ENCODE results near the gene MRM3. TPM values are rescaled to one million over a fixed set of nuclear protein-coding genes. Genes with fewer than 3 reads are reported as not detected.
A peak's percentile ranks its signal among the peaks of the same experiment; 100 is the strongest.
"Not testable (repeated sequence)": the region's sequence is repeated elsewhere in the genome, so short reads cannot be mapped to it uniquely, and the experiment has no call there.

The MRM3 gene
- total RNA-seq, 1 donor from 2014 or later, result 10.4 TPM

DNA sequence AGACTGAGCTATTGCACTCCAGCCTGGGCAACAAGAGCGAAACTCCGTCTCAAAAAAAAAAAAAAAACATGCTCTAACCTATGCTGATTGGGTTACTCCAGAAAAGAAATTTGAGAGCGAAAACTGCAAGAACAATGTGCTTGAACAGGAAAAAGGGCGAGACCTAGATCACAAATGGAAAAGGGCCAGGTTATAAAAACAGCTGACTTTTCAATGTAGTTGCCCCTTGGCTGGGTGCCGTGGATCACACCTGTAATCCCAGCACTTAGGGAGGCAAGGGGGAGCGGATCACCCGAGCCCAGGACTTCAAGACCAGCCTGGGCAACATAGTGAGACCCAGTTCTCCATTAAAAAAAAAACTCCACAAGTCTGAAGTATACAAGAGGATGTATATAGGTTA is 48.8 kb downstream of the MRM3 start:
- TF ChIP-seq, protein P1, sequence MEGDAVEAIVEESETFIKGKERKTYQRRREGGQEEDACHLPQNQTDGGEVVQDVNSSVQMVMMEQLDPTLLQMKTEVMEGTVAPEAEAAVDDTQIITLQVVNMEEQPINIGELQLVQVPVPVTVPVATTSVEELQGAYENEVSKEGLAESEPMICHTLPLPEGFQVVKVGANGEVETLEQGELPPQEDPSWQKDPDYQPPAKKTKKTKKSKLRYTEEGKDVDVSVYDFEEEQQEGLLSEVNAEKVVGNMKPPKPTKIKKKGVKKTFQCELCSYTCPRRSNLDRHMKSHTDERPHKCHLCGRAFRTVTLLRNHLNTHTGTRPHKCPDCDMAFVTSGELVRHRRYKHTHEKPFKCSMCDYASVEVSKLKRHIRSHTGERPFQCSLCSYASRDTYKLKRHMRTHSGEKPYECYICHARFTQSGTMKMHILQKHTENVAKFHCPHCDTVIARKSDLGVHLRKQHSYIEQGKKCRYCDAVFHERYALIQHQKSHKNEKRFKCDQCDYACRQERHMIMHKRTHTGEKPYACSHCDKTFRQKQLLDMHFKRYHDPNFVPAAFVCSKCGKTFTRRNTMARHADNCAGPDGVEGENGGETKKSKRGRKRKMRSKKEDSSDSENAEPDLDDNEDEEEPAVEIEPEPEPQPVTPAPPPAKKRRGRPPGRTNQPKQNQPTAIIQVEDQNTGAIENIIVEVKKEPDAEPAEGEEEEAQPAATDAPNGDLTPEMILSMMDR (IDR thresholded peaks at IDR 0.05), result no peak
- Mint-ChIP-seq H3K27me3 (ENCODE audit: unreplicated experiment) (no peaks in the 10 kb centered on the region), H3K4me3 (ENCODE audit: unreplicated experiment) (no peak overlapping the region), H3K27ac (ENCODE audit: unreplicated experiment) (no peak overlapping the region), H3K9me3 (ENCODE audit: unreplicated experiment) (no peaks in the 10 kb centered on the region), H3K4me1 (ENCODE audit: unreplicated experiment) (peaks cover 33% of the 10 kb centered on the region), H3K36me3 (ENCODE audit: unreplicated experiment) (peaks cover 5% of the 10 kb centered on the region)
- no peak for DNase-seq (ENCODE audit: extremely low spot score, unreplicated experiment)

DNA sequence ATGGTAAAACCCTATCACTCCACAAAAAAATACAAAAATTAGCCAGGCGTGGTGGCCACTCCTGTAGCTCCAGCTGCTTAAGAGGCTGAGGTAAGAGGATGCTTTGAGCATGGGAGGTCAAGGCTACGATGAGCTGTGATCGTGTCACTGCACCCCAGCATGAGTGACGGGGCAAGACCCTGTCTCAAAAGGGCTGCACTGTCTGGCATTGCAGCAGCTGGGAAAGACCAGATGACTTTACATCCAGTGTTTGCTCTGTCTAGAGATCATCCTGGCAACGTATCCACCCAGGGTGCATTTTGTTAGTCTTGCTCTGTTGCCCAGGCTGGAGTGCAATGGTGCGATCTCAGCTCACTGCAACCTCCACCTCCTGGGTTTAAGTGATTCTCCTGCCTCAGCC is 52.0 kb downstream of the MRM3 start:
- no peak overlapping the region for H3K4me3 Mint-ChIP-seq (ENCODE audit: unreplicated experiment)
- peaks cover 6% of the 10 kb centered on the region for H3K36me3 Mint-ChIP-seq (ENCODE audit: unreplicated experiment)
- TF ChIP-seq, protein P1 (IDR thresholded peaks at IDR 0.05), result no peak
- no peak for DNase-seq (ENCODE audit: extremely low spot score, unreplicated experiment)
- H3K4me1 Mint-ChIP-seq (ENCODE audit: unreplicated experiment), result peaks cover 27% of the 10 kb centered on the region
- peak overlapping the region; percentile 95 for H3K27ac Mint-ChIP-seq (ENCODE audit: unreplicated experiment)
- no peaks in the 10 kb centered on the region for H3K27me3 Mint-ChIP-seq (ENCODE audit: unreplicated experiment)
- H3K9me3 Mint-ChIP-seq (ENCODE audit: unreplicated experiment), result no peaks in the 10 kb centered on the region

DNA sequence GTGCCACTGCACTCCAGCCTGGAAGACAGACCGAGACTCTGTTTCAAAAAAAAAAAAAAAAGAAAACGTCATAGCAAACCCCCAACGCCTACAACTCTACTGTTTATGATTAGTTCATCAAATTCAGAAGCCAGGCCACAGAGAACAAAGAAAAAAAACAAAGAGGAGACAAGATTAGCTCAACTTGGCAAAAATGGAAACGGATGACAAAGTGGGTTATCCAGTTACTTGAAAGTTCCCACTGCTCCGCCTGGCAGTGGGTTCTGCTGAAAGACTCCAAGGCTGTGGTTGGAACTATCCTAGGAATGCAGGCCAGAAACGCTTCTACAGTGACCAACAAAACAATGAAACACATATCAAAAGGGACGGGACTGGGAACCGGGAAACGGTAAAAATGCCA is 53.1 kb downstream of the MRM3 start:
- TF ChIP-seq, protein P1 (IDR thresholded peaks at IDR 0.05), result no peak

DNA sequence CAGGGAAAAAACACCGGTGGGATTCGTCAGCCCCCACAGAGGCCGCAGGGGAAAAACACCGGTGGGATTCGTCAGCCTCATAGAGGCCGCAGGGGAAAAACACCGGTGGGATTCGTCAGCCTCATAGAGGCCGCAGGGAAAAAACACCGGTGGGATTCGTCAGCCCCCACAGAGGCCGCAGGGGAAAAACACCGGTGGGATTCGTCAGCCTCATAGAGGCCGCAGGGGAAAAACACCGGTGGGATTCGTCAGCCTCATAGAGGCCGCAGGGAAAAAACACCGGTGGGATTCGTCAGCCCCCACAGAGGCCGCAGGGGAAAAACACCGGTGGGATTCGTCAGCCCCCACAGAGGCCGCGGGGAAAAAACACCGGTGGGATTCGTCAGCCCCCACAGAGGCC is 53.6 kb downstream of the MRM3 start:
- H3K4me3 Mint-ChIP-seq (ENCODE audit: unreplicated experiment); H3K9me3 Mint-ChIP-seq (ENCODE audit: unreplicated experiment); DNase-seq (ENCODE audit: extremely low spot score, unreplicated experiment); H3K36me3 Mint-ChIP-seq (ENCODE audit: unreplicated experiment); H3K27me3 Mint-ChIP-seq (ENCODE audit: unreplicated experiment): not testable (repeated sequence)
- peak overlapping the region; percentile 95 for H3K27ac Mint-ChIP-seq (ENCODE audit: unreplicated experiment)
- peaks cover 20% of the 10 kb centered on the region for H3K4me1 Mint-ChIP-seq (ENCODE audit: unreplicated experiment)

More for the DNA sequence above, 53.1 kb downstream of the MRM3 start:
- no peaks in the 10 kb centered on the region for H3K27me3 Mint-ChIP-seq (ENCODE audit: unreplicated experiment)
- H3K4me1 Mint-ChIP-seq (ENCODE audit: unreplicated experiment), result peaks cover 21% of the 10 kb centered on the region
- peak overlapping the region; percentile 23 for H3K4me3 Mint-ChIP-seq (ENCODE audit: unreplicated experiment)
- no peak for DNase-seq (ENCODE audit: extremely low spot score, unreplicated experiment)
- H3K36me3 Mint-ChIP-seq (ENCODE audit: unreplicated experiment), result peaks cover 6% of the 10 kb centered on the region
- no peaks in the 10 kb centered on the region for H3K9me3 Mint-ChIP-seq (ENCODE audit: unreplicated experiment)
- peak overlapping the region; percentile 95 for H3K27ac Mint-ChIP-seq (ENCODE audit: unreplicated experiment)

DNA sequence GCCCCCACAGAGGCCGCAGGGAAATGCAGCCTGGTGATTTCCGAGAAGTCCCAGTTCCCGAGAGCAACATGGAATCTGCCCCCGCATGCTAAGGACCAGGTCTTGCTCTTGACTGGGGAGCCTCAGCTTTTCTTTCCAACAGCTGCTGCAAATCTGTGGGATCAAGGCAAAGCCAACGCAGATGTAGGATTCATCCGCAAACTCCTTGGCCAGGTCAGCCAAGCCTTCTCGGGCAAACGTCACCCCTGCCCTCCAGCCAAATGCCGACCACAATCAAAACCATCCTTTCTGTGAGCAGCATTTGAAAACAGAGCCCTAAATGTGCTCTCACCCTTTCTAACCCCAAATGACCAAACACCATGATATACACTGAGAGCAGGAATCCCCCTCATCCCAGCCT is 54.0 kb downstream of the MRM3 start:
- TF ChIP-seq, protein P1 (IDR thresholded peaks at IDR 0.05), result no peak
- no peaks in the 10 kb centered on the region for H3K9me3 Mint-ChIP-seq (ENCODE audit: unreplicated experiment)
- H3K4me1 Mint-ChIP-seq (ENCODE audit: unreplicated experiment), result peaks cover 20% of the 10 kb centered on the region
- no peak overlapping the region for H3K4me3 Mint-ChIP-seq (ENCODE audit: unreplicated experiment)
- H3K27ac Mint-ChIP-seq (ENCODE audit: unreplicated experiment), result peak overlapping the region; percentile 80
- no peaks in the 10 kb centered on the region for H3K27me3 Mint-ChIP-seq (ENCODE audit: unreplicated experiment)
- no peak for DNase-seq (ENCODE audit: extremely low spot score, unreplicated experiment)
- H3K36me3 Mint-ChIP-seq (ENCODE audit: unreplicated experiment), result peaks cover 6% of the 10 kb centered on the region

DNA sequence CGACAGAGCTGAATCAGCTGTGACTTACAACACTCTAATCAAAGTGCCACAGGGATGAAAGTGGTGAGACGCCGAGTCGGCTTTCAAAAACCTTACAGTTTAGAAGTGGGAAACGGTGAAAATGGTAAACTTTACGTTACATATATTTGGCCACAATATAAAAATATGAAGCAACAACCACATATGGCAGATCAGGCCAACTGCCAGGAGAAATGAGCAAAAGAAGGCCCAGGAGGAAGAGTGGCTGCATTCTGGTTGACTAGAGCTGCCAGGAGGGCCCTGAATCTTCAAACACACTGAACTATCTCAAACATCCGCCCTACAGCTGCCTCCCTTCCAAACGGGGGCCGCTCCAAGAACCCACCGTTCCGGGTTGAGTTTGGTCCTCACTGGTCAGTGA is 56.3 kb downstream of the MRM3 start:
- H3K4me1 Mint-ChIP-seq (ENCODE audit: unreplicated experiment), result peaks cover 22% of the 10 kb centered on the region
- H3K36me3 Mint-ChIP-seq (ENCODE audit: unreplicated experiment), result peaks cover 2% of the 10 kb centered on the region
- no peaks in the 10 kb centered on the region for H3K27me3 Mint-ChIP-seq (ENCODE audit: unreplicated experiment)
- TF ChIP-seq, protein P1 (IDR thresholded peaks at IDR 0.05), result no peak
- H3K27ac Mint-ChIP-seq (ENCODE audit: unreplicated experiment), result no peak overlapping the region
- H3K9me3 Mint-ChIP-seq (ENCODE audit: unreplicated experiment), result no peaks in the 10 kb centered on the region
- DNase-seq (ENCODE audit: extremely low spot score, unreplicated experiment), result no peak
- no peak overlapping the region for H3K4me3 Mint-ChIP-seq (ENCODE audit: unreplicated experiment)
